Endometrial microvascular endothelial cells (primary cell): Measurements from ENCODE around the gene TMEM219. TPM values are rescaled to one million over a fixed set of nuclear protein-coding genes. Genes with fewer than 3 reads are reported as not detected.
"Not testable (repeated sequence)": the region's sequence is repeated elsewhere in the genome, so short reads cannot be mapped to it uniquely, and the experiment has no call there.

Experiments used
- in situ Hi-C: cut with HindIII; loops from 2 replicates; pipeline ENCODE4 v1.10.0; 2017; ENCODE audit warnings: low sequenced_read_pairs, low pct_unique_long_range_greater_than_20kb; ENCODE audit errors: inconsistent ontology term
- total RNA-seq: library from RNA; depleted of rRNA; stranded (reverse); fragments of >200 nt; gene quantifications from one replicate; pipeline ENCODE4 v1.2.3, GENCODE V29; 2015; ENCODE audit errors: inconsistent ontology term

TMEM219 gene
- total RNA-seq, 1 donor from 2014 or later: 150 TPM

DNA sequence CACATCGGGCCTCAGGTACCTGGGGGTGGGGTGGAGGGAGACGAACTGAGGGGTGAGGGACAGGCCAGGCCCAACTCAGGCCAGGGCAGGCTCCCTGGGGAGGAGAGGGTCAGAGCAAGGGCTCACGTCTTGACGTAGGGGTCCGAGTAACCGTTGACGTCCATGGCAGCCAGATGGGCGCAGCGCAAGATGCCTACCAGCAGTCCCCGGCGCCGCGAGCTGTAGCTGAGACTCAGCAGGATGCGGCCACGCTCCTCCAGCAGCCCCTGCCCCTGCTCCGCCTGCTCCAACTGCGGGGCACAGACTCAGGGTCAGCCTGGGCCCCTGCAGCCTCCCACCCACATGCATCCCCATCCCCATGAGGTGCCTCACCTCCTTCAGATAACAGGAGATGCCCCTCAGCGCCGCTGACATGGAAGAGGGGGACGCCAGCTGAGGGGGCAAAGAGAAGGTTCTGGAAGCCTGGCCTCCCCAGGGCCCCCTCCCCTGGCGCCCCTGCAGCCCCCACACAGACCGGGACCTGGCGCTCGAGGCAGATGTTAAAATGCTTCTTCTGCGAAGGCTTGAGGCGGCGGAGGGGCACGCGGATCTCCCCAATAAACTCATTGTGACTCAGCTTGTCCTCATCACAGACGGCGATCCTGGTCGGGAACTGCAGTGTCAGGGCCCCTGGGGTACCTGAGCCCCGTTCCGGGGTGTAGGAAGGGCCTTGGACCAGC is 44.9 kb downstream of the TMEM219 start:
- in situ Hi-C loops: no loop called here

DNA sequence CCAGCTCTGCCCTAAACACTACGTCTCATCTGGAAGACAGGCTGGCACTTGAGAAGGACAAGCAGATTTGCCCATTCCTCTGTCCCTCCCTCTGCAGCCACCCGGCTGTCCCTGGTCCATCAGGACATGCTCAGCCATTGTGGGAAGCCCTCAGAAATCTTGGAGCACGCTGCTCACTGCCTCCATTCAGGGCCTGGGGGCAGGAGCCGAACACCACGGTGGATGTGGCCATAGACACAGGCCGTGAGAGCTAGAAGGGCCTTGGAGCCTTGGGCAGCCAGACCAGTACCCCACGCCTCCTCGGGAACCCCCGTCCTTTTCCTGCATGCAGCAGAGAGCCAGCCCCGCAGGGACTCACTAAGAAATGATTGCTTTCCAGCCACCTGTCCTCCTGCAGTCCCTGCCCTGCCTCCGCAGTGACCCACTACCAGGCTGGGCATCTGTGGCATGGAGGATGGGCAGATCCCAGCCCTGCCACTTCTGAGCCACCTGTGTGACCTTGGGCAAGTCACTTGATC is 45.6 kb downstream of the TMEM219 start:
- in situ Hi-C loops: no loop called here

DNA sequence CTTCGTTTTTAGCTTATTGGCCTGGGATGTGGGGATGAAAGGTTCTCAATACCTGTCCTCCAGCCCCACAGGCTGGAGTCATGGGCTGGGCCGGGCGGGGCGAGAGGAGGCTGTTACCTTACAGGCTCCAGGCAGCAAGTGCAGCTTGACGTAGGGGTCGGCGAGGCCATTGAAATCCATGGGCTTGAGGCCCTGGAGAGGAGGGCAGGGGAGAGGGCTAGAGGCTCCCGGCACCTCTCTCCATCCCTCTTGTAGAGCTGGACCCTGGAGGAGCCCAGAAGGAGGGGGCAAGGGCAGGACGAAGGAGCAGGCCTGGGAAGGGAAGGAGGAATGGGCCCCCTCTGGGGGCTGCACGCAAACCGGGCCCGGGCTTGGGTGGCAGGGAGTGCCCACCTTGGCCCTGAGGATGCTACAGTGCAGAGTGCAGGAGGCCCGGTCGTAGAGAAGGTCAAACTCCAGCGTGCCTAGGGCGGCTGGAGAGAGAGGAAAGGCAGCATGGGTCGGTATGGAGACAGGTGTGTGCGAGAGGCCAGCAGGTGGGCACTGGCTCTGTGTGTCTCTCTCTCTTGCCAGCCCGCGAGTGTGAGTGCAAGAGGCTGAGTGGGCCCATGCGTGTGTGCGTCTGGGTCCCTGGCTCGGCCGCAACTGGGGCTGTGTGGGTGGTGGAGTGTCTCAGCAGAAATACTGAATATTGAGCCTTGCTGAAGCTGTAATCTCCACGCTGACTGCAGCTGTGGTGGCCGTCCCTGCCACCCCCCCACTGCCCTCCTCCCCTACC is 47.4 kb downstream of the TMEM219 start:
- in situ Hi-C loops: no loop called here

DNA sequence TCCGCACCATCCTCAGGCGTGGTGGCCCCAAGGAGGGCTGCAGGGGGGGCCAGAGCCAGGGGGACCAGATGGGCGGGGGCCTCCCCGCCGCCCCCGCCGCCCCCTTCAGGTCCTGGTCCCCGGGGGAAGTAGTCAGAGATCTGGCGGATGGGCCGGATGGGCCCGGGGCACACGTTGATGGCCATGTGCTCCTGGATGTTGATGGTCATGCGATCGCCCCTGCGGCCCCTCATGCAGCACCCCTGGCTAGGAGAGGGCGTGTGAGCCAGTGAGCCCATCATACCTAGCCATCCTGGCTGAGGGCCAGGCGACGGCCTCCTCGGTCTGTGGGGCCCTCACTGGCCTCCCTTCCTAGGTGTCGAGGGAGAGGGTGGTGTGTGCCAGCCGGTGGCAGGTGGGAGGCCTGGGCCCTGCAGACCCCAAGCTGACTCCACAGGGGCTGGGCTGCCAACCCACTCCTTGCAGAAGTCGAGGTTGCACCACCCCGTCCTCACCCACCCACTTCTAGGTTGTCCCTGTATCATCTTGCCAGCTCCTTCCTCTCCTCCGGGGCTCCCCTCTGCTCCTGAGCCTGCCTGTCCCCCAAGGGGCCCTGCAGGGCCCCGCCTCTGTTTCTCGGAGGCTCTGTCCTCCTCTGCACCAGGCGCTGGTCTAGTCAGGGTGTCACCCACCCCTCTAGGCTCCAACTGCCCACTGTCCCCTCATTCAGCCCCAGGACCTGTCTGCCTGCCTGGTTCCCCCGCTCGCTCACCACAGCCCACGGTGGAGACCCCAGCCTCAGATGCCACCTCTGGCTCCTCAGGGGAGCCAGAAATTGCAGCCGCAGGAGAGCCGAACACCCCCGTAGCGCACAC is 48.3 kb downstream of the TMEM219 start:
- in situ Hi-C loops: no loop called here

DNA sequence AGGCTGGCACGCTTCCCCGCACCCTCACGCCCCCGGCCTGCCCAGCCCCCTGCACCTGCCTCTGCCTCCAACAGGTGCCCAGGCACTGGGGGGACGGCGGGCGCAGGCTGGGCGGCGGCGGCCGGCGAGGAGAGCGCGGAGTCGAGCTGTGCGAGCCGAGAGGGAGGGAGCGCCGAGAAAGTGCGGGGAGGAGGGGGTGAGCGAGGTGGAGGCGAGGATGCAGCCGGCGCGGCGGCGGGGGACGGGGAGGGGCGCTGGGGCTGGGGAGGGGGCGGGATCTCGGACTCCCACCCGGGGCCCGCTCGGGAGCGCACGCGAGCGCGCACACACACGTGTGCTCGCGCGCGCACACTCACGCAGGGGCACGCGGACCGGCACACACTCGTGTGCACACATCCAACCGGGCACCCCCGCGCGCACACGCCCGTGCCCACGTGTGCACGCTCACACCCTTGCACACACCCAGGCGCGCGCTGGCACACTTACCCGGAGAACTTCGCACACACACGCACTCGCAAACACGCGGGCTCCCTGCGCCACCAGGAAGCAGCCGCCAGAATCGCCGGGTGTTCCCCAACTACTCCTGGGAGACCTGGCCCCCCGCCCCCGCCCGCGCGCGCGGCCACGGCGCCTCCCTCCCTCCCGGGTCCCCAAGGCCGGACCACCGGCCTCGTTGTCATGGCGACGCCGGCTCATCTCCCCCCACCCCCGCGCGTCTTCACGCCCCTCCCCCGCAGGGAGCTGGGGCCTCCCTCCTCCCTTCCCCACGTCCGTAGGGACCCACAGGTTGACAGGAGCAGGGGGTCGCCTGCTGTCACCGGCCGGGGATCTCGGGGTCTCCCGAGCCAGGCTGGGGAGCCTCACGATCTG is 49.2 kb downstream of the TMEM219 start, which contains the start of gene DOC2A:
DOC2A (minus strand) TSS at position 184 of the 870 bp plus-strand sequence. CDS start 805 bp downstream, outside the sequence.
- in situ Hi-C loops: no loop called here

DNA sequence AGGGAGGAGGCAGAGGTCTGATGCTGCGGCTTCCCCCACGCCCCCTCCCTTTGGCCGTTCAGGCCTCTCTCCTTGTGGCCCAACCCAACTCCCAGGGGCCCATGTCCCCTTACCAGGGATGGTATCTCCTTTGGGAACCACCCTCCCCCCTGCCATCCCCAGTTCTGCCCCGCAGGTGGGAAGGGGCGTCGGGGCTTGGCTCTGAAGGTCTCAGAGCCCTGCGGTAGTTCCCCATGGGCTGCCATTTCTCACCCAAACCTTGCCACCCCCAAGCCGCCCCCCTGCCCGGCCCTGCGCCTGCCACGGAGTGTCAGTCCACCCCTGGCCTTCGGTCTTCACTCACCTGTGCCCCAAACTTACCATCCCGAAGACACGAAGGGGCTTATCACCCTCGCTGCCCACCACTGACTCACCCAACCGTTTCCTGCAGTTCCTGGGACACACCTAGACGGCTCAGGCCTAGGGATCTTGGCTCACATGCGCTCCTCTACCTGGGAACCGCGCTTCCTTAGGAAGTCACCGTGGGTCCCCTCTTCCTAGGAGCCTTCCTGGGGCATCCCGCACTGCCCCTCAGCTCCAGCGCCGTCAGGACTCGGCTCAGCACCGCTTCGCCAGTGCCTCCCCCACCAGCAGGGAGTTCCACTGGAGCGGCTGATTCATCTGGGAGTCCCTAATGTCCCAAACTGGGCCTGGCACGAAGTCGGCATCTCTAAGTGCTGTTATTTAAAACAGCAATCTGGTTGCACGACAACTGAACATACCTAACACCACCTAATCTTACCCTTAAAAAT is 50.0 kb downstream of the TMEM219 start:
- in situ Hi-C loops: no loop called here

DNA sequence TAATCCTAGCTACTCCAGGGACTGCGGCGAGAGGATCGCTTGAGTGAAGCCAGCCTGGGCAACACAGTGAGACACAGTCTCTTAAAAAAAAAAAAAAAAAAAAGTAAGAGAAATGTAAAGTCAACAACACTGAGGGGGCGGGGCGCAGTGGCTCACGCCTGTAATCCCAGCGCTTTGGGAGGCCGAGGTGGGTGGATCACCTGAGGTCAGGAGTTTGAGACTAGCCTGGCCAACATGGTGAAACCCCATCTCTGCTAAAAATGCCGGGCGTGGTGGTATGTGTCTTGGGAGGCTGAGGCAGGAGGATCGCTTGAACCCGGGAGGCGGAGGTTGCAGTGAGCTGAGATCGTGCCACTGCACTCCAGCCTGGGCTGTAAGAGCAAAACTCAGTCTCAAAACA is 50.7 kb downstream of the TMEM219 start:
- in situ Hi-C loops: not testable (repeated sequence)

DNA sequence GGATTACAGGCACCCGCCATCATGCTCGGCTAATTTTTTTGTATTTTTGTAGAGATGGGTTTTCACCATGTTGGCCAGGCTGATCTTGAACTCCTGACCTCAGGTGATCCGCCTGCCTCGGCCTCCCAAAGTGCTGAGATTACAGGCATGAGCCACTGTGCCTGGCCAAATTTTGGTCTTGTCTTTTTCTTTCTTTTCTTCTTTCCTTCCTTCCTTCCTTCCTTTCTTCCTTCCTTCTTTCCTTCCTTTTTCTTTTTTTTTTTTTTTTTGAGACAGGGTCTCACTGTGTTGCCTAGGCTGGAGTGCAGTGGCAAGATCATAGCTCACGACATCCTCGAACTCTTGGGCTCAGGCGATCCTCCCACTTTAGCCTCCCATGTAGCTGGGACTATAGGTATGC is 53.6 kb downstream of the TMEM219 start:
- in situ Hi-C loops: not testable (repeated sequence)

DNA sequence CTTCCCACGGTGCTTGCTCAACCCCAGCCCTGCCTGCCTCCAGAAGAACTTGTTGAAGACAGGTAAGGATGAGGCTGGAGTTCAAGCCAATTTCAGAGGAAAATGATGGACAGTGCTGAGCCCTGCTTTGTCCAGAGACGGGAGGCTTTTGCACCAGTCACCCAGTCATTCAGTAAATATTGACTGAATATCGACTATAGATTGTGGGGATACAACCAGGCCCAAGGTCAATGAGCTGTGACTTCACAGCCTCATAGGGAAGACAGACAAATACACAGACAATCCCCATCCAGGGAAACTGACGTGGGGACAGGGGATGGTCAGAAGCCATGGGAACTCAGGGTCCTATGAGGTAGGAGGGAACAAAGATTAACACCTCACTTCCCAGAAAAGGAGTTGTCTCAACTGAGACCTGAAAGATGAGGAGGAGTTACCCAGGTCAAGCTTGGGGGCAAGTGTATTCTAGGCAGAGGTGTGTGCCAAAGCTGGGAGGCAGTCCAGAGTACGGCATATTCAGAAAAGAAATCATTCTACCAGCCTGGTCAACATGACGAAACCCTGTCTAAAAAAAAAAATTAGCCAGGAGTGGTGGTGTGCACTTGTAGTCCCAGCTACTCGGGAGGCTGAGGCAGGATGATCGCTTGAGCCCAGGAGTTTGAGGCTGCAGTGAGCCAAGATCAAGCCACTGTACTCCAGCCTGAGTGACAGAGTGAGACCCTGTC is 54.8 kb downstream of the TMEM219 start:
- in situ Hi-C loops: no loop called here

DNA sequence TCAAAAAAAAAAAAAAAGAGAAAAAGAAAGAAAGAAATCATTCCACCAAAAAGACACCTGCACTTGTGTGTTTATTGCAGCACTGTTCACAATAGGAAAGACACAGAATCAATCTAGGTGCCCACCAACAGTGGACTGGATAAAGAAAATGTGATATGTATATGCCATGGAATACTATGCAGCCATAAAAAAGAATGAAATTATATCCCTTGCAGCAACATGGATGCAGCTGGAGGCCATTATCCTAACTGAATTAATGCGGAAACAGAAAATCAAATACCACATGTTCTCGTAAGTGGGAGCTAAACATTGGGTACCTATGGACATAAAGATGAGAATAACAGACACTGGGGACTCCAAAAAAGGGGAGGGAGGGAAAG is 55.4 kb downstream of the TMEM219 start:
- in situ Hi-C loops: no loop called here

DNA sequence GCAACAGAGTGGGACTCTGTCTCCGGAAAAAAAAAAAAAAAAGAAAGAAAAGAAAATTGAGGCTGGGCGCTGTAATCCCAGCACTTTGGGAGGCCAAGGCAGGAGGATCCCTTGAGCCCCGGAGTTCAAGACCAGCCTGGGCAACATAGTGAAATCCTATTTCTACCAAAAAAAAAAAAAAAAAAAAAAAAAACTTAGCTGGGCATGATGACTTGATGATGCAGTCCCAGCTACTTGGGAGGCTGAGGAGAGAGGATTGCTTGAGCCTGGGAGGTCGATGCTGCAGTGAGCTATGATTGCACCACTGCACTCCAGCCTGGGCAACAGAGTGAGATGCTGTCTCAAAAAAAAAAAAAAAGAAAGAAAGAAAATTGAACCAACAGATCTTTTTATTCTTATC is 56.1 kb downstream of the TMEM219 start:
- in situ Hi-C loops: not testable (repeated sequence)

DNA sequence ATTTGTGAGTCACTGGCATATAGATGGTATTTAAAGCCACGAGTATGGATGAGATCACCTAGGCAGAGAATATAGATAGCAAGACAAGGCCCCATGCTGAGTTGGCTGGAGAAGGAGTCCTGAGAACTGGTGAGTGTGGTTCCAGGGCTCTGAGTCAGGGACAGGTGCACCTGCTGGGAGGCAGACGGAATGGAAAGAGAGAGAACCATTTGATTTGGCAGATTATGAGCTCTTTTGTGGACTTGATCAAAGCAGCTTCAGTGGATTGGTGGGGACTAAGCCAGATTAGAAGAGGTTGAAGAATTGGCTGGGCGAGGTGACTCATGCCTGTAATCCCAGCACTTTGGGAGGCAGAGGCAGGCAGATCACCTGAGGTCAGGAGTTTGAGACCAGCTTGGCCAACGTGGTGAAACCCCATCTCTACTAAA is 56.9 kb downstream of the TMEM219 start:
- in situ Hi-C loops: no loop called here

Other genes with a start within 250 kb of the TMEM219 start
- gene C16orf54, start 216.1 kb upstream of the TMEM219 start, total RNA-seq: not detected
- gene ZG16, start 183.8 kb upstream of the TMEM219 start, total RNA-seq: not detected
- 98.0 TPM for gene KIF22, start 171.3 kb upstream of the TMEM219 start, total RNA-seq
- 179 TPM for gene MAZ, start 155.6 kb upstream of the TMEM219 start, total RNA-seq
- not detected for gene PRRT2, start 149.9 kb upstream of the TMEM219 start, total RNA-seq
- 36.8 TPM for gene PAGR1, start 145.9 kb upstream of the TMEM219 start, total RNA-seq
- gene MVP, start 141.6 kb upstream of the TMEM219 start, total RNA-seq: 416 TPM
- 105 TPM for gene CDIPT, start 98.9 kb upstream of the TMEM219 start, total RNA-seq
- 0.37 TPM for gene SEZ6L2, start 62.5 kb upstream of the TMEM219 start, total RNA-seq
- gene ASPHD1, start 61.6 kb upstream of the TMEM219 start, total RNA-seq: not detected
- 4.2 TPM for gene KCTD13, start 35.9 kb upstream of the TMEM219 start, total RNA-seq
- 87.5 TPM for gene TAOK2, start 11.8 kb downstream of the TMEM219 start, total RNA-seq
- 9.7 TPM for gene HIRIP3, start 33.5 kb downstream of the TMEM219 start, total RNA-seq
- gene INO80E, start 34.2 kb downstream of the TMEM219 start, total RNA-seq: 104 TPM
- gene DOC2A, start 48.9 kb downstream of the TMEM219 start, total RNA-seq: not detected
- not detected for gene C16orf92, start 61.1 kb downstream of the TMEM219 start, total RNA-seq
- 0.84 TPM for gene TLCD3B, start 69.2 kb downstream of the TMEM219 start, total RNA-seq
- 1,335 TPM for gene ALDOA, start 103.7 kb downstream of the TMEM219 start, total RNA-seq
- 135 TPM for gene PPP4C, start 113.9 kb downstream of the TMEM219 start, total RNA-seq
- not detected for gene TBX6, start 129.8 kb downstream of the TMEM219 start, total RNA-seq
- gene YPEL3, start 134.1 kb downstream of the TMEM219 start, total RNA-seq: 10.9 TPM
- gene GDPD3, start 151.5 kb downstream of the TMEM219 start, total RNA-seq: 1.3 TPM
- 78.1 TPM for gene MAPK3, start 161.1 kb downstream of the TMEM219 start, total RNA-seq
- 2.5 TPM for gene CORO1A, start 221.5 kb downstream of the TMEM219 start, total RNA-seq
- gene BOLA2B, start 231.6 kb downstream of the TMEM219 start, total RNA-seq: 1,039 TPM
- 57.4 TPM for gene SLX1A, start 231.8 kb downstream of the TMEM219 start, total RNA-seq
- gene SULT1A3, start 237.2 kb downstream of the TMEM219 start, total RNA-seq: 25.2 TPM